ENCODE results near the gene CBX8. TPM values are rescaled to one million over a fixed set of nuclear protein-coding genes. Genes with fewer than 3 reads are reported as not detected.

The CBX8 gene
- total RNA-seq, 1 experiment from 2014 or later = 11.1 TPM

DNA sequence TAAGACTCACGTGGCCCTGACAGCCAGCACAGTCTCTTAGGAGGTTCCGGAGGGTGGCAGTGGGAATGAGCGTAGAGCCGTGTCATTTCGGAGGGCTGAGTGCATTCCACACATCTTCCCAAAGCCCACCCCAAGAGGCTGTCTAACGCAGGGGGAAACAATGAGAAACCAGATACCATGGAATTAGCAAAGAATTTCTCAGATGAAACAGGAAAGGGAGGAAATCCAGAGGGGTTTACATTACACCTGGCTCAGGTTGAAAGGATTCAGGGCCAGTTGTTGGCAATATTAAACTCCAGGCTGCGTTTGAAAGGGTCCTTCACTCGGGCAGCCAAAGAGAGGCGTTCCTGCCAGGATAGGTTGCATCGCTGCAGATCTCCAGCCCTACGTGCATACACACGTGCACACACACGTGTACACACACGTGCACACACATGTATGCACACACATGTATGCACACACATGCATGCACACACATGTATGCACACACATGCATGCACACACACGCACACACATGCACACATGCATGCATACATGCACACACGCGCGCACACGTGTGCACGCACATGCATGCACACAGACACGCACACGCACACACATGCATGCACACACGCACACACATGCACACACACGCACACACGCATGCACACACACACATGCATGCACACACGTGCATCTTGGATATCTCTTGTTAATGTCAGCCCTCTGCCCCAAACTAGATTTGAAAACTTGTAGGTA, 30.1 kb upstream of the CBX8 start:
- peaks cover 13% of the 10 kb centered on the region for H3K36me3 Mint-ChIP-seq (ENCODE audit: insufficient read depth, unreplicated experiment)
- no peak overlapping the region for H3K4me3 Mint-ChIP-seq (ENCODE audit: low read depth, unreplicated experiment)
- no peaks in the 10 kb centered on the region for H3K27me3 Mint-ChIP-seq (ENCODE audit: unreplicated experiment)
- H3K4me1 Mint-ChIP-seq (ENCODE audit: low read depth, unreplicated experiment) = peaks cover 11% of the 10 kb centered on the region
- no peak for DNase-seq
- no TSS peak for BruUV-seq (replicated peaks)
- H3K27ac Mint-ChIP-seq (ENCODE audit: unreplicated experiment) = no peak overlapping the region
- CTCF ChIA-PET = no interaction called here
- TF ChIP-seq, protein P1, sequence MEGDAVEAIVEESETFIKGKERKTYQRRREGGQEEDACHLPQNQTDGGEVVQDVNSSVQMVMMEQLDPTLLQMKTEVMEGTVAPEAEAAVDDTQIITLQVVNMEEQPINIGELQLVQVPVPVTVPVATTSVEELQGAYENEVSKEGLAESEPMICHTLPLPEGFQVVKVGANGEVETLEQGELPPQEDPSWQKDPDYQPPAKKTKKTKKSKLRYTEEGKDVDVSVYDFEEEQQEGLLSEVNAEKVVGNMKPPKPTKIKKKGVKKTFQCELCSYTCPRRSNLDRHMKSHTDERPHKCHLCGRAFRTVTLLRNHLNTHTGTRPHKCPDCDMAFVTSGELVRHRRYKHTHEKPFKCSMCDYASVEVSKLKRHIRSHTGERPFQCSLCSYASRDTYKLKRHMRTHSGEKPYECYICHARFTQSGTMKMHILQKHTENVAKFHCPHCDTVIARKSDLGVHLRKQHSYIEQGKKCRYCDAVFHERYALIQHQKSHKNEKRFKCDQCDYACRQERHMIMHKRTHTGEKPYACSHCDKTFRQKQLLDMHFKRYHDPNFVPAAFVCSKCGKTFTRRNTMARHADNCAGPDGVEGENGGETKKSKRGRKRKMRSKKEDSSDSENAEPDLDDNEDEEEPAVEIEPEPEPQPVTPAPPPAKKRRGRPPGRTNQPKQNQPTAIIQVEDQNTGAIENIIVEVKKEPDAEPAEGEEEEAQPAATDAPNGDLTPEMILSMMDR (IDR thresholded peaks at IDR 0.05; ENCODE audit: unreplicated experiment) = no peak
- intact Hi-C loops (cut with micrococcal nuclease; ENCODE audit: unreplicated experiment) = no loop called here
- H3K9me3 Mint-ChIP-seq (ENCODE audit: low read depth, unreplicated experiment) = peaks cover 3% of the 10 kb centered on the region

DNA sequence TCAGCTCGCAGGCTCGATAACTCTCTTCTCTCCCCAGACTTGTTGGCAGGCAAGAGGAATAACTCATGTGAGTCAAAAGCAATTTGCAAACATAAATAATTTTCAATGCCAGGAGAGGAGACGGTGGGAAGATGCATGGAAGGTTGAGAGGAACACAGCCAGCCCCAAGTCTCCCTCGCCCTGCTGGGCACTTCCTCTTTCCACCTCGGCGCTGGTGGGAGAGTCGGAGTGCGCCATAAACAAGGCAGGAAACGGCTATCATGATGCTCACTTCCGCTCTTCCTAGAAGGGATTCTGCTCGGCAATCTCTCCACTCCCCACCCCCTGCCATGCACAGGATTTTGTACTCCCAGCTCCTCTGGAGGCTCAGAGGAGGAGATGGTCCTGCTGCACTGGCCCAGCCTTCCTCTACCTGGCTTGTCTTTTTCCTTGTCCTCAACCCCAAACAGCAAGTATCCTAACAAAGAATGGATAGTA, 29.4 kb upstream of the CBX8 start:
- TF ChIP-seq, protein P1 (IDR thresholded peaks at IDR 0.05; ENCODE audit: unreplicated experiment) = no peak
- intact Hi-C loops (cut with micrococcal nuclease; ENCODE audit: unreplicated experiment) = no loop called here
- no peak for DNase-seq
- H3K27me3 Mint-ChIP-seq (ENCODE audit: unreplicated experiment) = peaks cover 2% of the 10 kb centered on the region
- H3K9me3 Mint-ChIP-seq (ENCODE audit: low read depth, unreplicated experiment) = peaks cover 3% of the 10 kb centered on the region
- no TSS peak for BruUV-seq (replicated peaks)
- CTCF ChIA-PET = no interaction called here
- peaks cover 5% of the 10 kb centered on the region for H3K36me3 Mint-ChIP-seq (ENCODE audit: insufficient read depth, unreplicated experiment)
- peaks cover 11% of the 10 kb centered on the region for H3K4me1 Mint-ChIP-seq (ENCODE audit: low read depth, unreplicated experiment)
- H3K27ac Mint-ChIP-seq (ENCODE audit: unreplicated experiment) = no peak overlapping the region
- no peak overlapping the region for H3K4me3 Mint-ChIP-seq (ENCODE audit: low read depth, unreplicated experiment)

DNA sequence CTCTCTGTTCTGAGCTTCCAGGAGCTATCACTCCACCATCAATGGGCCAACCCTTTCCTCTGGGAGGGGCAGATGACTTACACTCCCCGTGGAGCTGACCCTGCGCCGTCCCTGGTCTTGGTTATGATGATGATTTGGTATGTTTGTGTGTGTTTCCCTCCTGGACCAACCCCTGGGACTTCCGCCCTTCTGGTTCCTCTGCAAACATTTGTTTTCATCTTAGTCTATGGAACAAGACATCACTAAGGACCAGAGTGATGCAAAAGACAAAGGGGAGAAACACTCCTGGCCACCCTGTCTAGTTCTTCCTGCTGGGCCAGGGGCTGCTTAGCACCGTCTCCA, 28.7 kb upstream of the CBX8 start:
- Mint-ChIP-seq H3K4me1 (ENCODE audit: low read depth, unreplicated experiment) (peaks cover 11% of the 10 kb centered on the region), H3K9me3 (ENCODE audit: low read depth, unreplicated experiment) (peaks cover 3% of the 10 kb centered on the region), H3K36me3 (ENCODE audit: insufficient read depth, unreplicated experiment) (peaks cover 5% of the 10 kb centered on the region), H3K27ac (ENCODE audit: unreplicated experiment) (no peak overlapping the region), H3K27me3 (ENCODE audit: unreplicated experiment) (peaks cover 9% of the 10 kb centered on the region), H3K4me3 (ENCODE audit: low read depth, unreplicated experiment) (no peak overlapping the region)
- DNase-seq = no peak
- intact Hi-C loops (cut with micrococcal nuclease; ENCODE audit: unreplicated experiment) = no loop called here
- TF ChIP-seq, protein P1 (IDR thresholded peaks at IDR 0.05; ENCODE audit: unreplicated experiment) = no peak
- no TSS peak for BruUV-seq (replicated peaks)
- CTCF ChIA-PET = no interaction called here

DNA sequence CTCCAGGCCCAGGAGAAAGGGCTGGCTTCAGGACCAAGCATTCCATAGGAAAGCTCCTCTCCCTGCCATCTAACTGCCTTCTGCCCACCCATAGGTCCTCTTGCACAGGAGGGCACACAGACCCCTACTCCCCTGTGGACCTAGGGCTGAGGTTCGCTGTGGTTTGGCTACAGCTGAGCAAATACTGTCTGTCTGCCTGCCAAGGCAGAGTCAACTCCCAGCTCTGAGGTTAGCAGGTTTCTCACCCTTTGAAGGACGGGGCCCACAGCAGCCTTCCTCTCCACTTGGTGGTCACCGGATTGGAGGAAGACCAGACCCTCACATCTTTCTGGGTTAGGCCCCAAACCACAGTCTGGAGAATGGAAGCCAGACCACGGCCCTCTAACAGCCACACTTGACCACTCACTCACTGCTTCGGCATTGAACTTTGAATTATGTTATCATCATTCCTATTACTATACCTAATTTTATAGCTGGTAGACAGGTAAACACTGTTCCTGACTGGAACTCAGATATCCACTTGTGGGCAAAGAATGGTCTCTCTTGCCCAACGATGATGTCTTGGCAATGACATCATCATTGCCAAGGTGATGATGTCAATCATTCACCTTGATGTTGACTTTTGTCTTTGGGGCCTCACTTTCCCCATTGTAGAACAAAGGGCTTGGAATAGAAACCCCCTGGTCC, 28.2 kb upstream of the CBX8 start:
- peaks cover 3% of the 10 kb centered on the region for H3K9me3 Mint-ChIP-seq (ENCODE audit: low read depth, unreplicated experiment)
- CTCF ChIA-PET = no interaction called here
- DNase-seq = no peak
- TF ChIP-seq, protein P1 (IDR thresholded peaks at IDR 0.05; ENCODE audit: unreplicated experiment) = no peak
- BruUV-seq (replicated peaks) = no TSS peak
- peaks cover 10% of the 10 kb centered on the region for H3K27me3 Mint-ChIP-seq (ENCODE audit: unreplicated experiment)
- no peak overlapping the region for H3K27ac Mint-ChIP-seq (ENCODE audit: unreplicated experiment)
- peaks cover 5% of the 10 kb centered on the region for H3K36me3 Mint-ChIP-seq (ENCODE audit: insufficient read depth, unreplicated experiment)
- H3K4me1 Mint-ChIP-seq (ENCODE audit: low read depth, unreplicated experiment) = peaks cover 11% of the 10 kb centered on the region
- H3K4me3 Mint-ChIP-seq (ENCODE audit: low read depth, unreplicated experiment) = no peak overlapping the region
- intact Hi-C loops (cut with micrococcal nuclease; ENCODE audit: unreplicated experiment) = no loop called here
